Measurements from ENCODE around the gene ALOX12B.

ALOX12B gene

GRCh38 chr17:8117980-8118768 is 30.7 kb upstream of the ALOX12B start, which contains the start of gene ALOXE3:
Gene ALOXE3 (minus strand): TSS chr17:8118514. CDS start chr17:8117990, 524 bp downstream.
- peak; percentile 30 for DNase-seq (ENCODE audit: low read depth)
- peak within 1 kb of the TSS; percentile 55 for H3K4me3 ChIP-seq (ENCODE audit: low read depth, low read length)
- TF ChIP-seq CTCF (IDR thresholded peaks at IDR 0.05; ENCODE audit: control insufficient read depth, extremely low read depth, insufficient read depth) = no peak

GRCh38 chr17:8117367-8117979 is 30.0 kb upstream of the ALOX12B start:
- no peak for DNase-seq (ENCODE audit: low read depth)
- H3K4me3 ChIP-seq (ENCODE audit: low read depth, low read length) = peak overlapping the region; percentile 55
- no peak for TF ChIP-seq CTCF (IDR thresholded peaks at IDR 0.05; ENCODE audit: control insufficient read depth, extremely low read depth, insufficient read depth)

- no peak for TF ChIP-seq CTCF (IDR thresholded peaks at IDR 0.05; ENCODE audit: control insufficient read depth, extremely low read depth, insufficient read depth)
- no peak overlapping the region for H3K4me3 ChIP-seq (ENCODE audit: low read depth, low read length)
- DNase-seq (ENCODE audit: low read depth) = no peak
These were observed 29.3 kb upstream of the ALOX12B start for GRCh38 chr17:8116776-8117175.

GRCh38 chr17:8110907-8111306 is 23.4 kb upstream of the ALOX12B start:
- no peak overlapping the region for H3K4me3 ChIP-seq (ENCODE audit: low read depth, low read length)
- no peak for TF ChIP-seq CTCF (IDR thresholded peaks at IDR 0.05; ENCODE audit: control insufficient read depth, extremely low read depth, insufficient read depth)
- DNase-seq (ENCODE audit: low read depth) = no peak

- TF ChIP-seq CTCF (IDR thresholded peaks at IDR 0.05; ENCODE audit: control insufficient read depth, extremely low read depth, insufficient read depth) = no peak
- no peak overlapping the region for H3K4me3 ChIP-seq (ENCODE audit: low read depth, low read length)
- no peak for DNase-seq (ENCODE audit: low read depth)
These were observed 22.9 kb upstream of the ALOX12B start for GRCh38 chr17:8110456-8110804.

GRCh38 chr17:8109661-8110455 is 22.3 kb upstream of the ALOX12B start:
- DNase-seq (ENCODE audit: low read depth) = no peak
- H3K4me3 ChIP-seq (ENCODE audit: low read depth, low read length) = no peak overlapping the region
- TF ChIP-seq CTCF (IDR thresholded peaks at IDR 0.05; ENCODE audit: control insufficient read depth, extremely low read depth, insufficient read depth) = peak; percentile 84

All from LNCaP clone FGC (cell line).